OCI-LY7 (cell line): ENCODE measurements around the gene PCCA. TPM values are rescaled to one million over a fixed set of nuclear protein-coding genes. Genes with fewer than 3 reads are reported as not detected.

ENCODE experiments used
- BruUV-seq: library from RNA; stranded (reverse); fragments of 400-500 nt; replicated peaks from 2 replicates; lab custom pipeline; 2021; lab: Mats Ljungman, UMichigan
- CTCF ChIA-PET: fragments of 300-600 bp; sonication (Branson Sonifier 250); formaldehyde crosslinking; loops from one replicate; lab custom pipeline; 2022; ENCODE audit warnings: antibody characterized with exemption; ENCODE audit not compliant: unreplicated experiment; lab: Charles Lee
- POLR2A ChIA-PET: fragments of 300-600 bp; sonication (Branson Sonifier 250); formaldehyde crosslinking; loops from one replicate; lab custom pipeline; 2022; ENCODE audit warnings: antibody characterized with exemption; lab: Charles Lee
- DNase-seq: peaks from one replicate; pipeline ENCODE4 v3.0.0-alpha.2; 2015; ENCODE audit warnings: low spot score
- H2AFZ ChIP-seq: fragments of 200-600 bp; sonication (generic), shearing (Covaris generic); 2 replicates; pipeline ENCODE4 v1.6.1; 2014; ENCODE audit warnings: mild to moderate bottlenecking, antibody characterized with exemption, low read length, moderate library complexity
- H3K27ac ChIP-seq: fragments of 200-600 bp; sonication (generic); 2 replicates; pipeline ENCODE4 v1.5.1; 2014; ENCODE audit warnings: mixed run types, low read depth, mild to moderate bottlenecking, moderate library complexity, low read length, inconsistent platforms; ENCODE audit not compliant: poor library complexity, severe bottlenecking
- H3K36me3 ChIP-seq: fragments of 200-600 bp; sonication (generic); 2 replicates; pipeline ENCODE4 v1.6.1; 2014; ENCODE audit warnings: mild to moderate bottlenecking, antibody characterized with exemption, low read length, moderate library complexity, mixed read lengths; ENCODE audit not compliant: insufficient read depth
- H3K4me1 ChIP-seq: fragments of 200-600 bp; sonication (generic); 2 replicates; pipeline ENCODE4 v1.5.1; 2014; ENCODE audit warnings: mild to moderate bottlenecking, low read length; ENCODE audit not compliant: insufficient read depth, poor library complexity, severe bottlenecking
- H3K4me2 ChIP-seq: fragments of 200-600 bp; sonication (generic); 2 replicates; pipeline ENCODE4 v1.6.1; 2014; ENCODE audit warnings: mild to moderate bottlenecking, low read length
- H3K4me3 ChIP-seq: fragments of 200-600 bp; sonication (generic); 2 replicates; pipeline ENCODE4 v1.5.1; 2014; ENCODE audit warnings: mild to moderate bottlenecking, low read depth, low read length; ENCODE audit not compliant: poor library complexity, severe bottlenecking
- H3K79me2 ChIP-seq: fragments of 200-600 bp; sonication (generic); 2 replicates; pipeline ENCODE4 v1.6.1; 2016; ENCODE audit warnings: low read depth, mild to moderate bottlenecking, low read length, moderate library complexity, mixed read lengths; ENCODE audit not compliant: insufficient read depth
- H3K9me2 ChIP-seq: fragments of 200-600 bp; sonication (generic); 2 replicates; pipeline ENCODE4 v1.6.1; 2016; ENCODE audit warnings: mild to moderate bottlenecking, low read length, mixed read lengths; ENCODE audit not compliant: insufficient read depth
- H3K9me3 ChIP-seq: fragments of 200-600 bp; sonication (generic); 2 replicates; pipeline ENCODE4 v1.6.1; 2014; ENCODE audit warnings: mild to moderate bottlenecking, mixed run types, low read length, mixed read lengths
- H4K20me1 ChIP-seq: fragments of 200-600 bp; sonication (generic); 2 replicates; pipeline ENCODE4 v1.6.1; 2014; ENCODE audit warnings: mild to moderate bottlenecking, antibody characterized with exemption, low read length, moderate library complexity, mixed read lengths; ENCODE audit not compliant: insufficient read depth
- EZH2phosphoT487 ChIP-seq: fragments of 200-600 bp; sonication (generic); IDR thresholded peaks from 2 replicates; pipeline ENCODE4 v1.6.1; 2018; ENCODE audit warnings: low read depth, borderline replicate concordance, mild to moderate bottlenecking, mixed run types, antibody characterized with exemption, low read length, moderate library complexity, mixed read lengths
- intact Hi-C: fragments of 100-400 bp; cut with micrococcal nuclease; formaldehyde crosslinking; loops from one replicate; pipeline ENCODE4 v1.10.0; 2022; ENCODE audit not compliant: unreplicated experiment
- total RNA-seq, 2 experiments: library from RNA; depleted of rRNA in 1 of 2; stranded (reverse); fragments of >200 nt in 1 of 2; shearing (Covaris generic) in 1 of 2; gene quantifications; 2 replicates each; pipeline ENCODE4 v1.2.3, GENCODE V29; 2014 to 2022
- TF ChIP-seq, protein P1 (sequence below): fragments of 200-600 bp; sonication (generic); conservative IDR thresholded peaks from 2 replicates; pipeline ENCODE4 v1.5.1; 2014; ENCODE audit warnings: mild to moderate bottlenecking, antibody characterized with exemption, low read length, moderate library complexity, mixed read lengths

PCCA gene
- total RNA-seq, 2 experiments from 2014 or later, result 2.7 to 7.2 TPM

- H3K27ac ChIP-seq, result no peak overlapping the region
Observed at GRCh38 chr13:100506154-100506553, 417.3 kb downstream of the PCCA start.

DNA sequence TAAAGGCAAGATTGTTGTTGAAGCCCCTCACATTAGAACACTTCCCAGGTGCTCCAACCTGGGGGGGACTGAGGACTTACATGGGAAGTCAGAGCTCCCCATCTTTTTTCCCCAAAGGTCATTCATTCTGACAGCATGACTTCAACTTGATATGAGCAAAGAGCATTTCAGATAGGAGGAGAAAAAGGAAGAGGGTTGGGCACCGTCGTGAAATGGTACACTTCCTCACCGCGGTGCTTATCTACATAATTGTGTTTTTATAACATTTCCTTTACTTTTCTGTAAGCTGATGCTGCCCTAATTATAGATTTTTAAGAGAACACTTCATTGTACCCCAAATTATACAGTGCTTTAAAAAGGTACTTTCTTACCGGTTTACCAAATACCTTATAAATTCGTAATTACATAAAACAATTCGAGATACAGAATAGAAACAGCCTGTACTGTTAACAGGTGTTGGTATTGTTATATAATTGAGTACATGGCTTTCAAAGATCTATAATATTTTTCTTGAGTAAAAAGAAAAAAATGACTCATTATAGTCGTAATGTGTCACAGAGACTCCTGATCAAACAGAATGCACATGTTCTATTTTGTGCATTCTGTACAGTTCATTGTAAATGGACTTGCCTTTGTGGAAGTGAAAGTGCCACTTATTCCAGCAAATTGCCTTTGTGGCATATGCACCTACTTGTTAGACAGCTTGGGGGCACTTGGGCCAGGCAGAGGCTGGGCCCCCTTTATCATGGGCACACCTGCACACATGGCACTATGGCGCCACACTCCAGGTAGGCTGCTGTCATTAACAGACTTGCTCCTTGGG, 417.9 kb downstream of the PCCA start:
- Histone ChIP-seq H3K4me3 (no peak overlapping the region), H3K27ac (no peak overlapping the region), H2AFZ (no peak overlapping the region), H3K9me3 (no peaks in the 10 kb centered on the region), H3K4me2 (no peak overlapping the region), H3K36me3 (no peaks in the 10 kb centered on the region), H4K20me1 (no peaks in the 10 kb centered on the region), H3K9me2 (no peaks in the 10 kb centered on the region), H3K4me1 (no peaks in the 10 kb centered on the region), H3K79me2 (no peaks in the 10 kb centered on the region)
- BruUV-seq, result no TSS peak
- DNase-seq, result no peak
- TF ChIP-seq, protein P1, sequence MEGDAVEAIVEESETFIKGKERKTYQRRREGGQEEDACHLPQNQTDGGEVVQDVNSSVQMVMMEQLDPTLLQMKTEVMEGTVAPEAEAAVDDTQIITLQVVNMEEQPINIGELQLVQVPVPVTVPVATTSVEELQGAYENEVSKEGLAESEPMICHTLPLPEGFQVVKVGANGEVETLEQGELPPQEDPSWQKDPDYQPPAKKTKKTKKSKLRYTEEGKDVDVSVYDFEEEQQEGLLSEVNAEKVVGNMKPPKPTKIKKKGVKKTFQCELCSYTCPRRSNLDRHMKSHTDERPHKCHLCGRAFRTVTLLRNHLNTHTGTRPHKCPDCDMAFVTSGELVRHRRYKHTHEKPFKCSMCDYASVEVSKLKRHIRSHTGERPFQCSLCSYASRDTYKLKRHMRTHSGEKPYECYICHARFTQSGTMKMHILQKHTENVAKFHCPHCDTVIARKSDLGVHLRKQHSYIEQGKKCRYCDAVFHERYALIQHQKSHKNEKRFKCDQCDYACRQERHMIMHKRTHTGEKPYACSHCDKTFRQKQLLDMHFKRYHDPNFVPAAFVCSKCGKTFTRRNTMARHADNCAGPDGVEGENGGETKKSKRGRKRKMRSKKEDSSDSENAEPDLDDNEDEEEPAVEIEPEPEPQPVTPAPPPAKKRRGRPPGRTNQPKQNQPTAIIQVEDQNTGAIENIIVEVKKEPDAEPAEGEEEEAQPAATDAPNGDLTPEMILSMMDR, result no peak
- no peak for TF ChIP-seq EZH2phosphoT487
- CTCF ChIA-PET, result no interaction called here
- POLR2A ChIA-PET, result no interaction called here
- intact Hi-C loops, result no loop called here

More at GRCh38 chr13:100506154-100506553, 417.3 kb downstream of the PCCA start:
- ChIA-PET POLR2A (no interaction called here), CTCF (no interaction called here)
- no peak overlapping the region for H3K4me3 ChIP-seq
- H3K79me2 ChIP-seq, result no peaks in the 10 kb centered on the region
- H2AFZ ChIP-seq, result no peak overlapping the region
- no peak for DNase-seq
- no peaks in the 10 kb centered on the region for H3K9me2 ChIP-seq
- TF ChIP-seq, protein P1, result no peak
- TF ChIP-seq EZH2phosphoT487, result no peak
- H3K36me3 ChIP-seq, result no peaks in the 10 kb centered on the region
- H4K20me1 ChIP-seq, result no peaks in the 10 kb centered on the region
- no TSS peak for BruUV-seq
- H3K4me1 ChIP-seq, result no peaks in the 10 kb centered on the region
- intact Hi-C loops, result no loop called here
- no peak overlapping the region for H3K4me2 ChIP-seq
- no peaks in the 10 kb centered on the region for H3K9me3 ChIP-seq

GRCh38 chr13:100508455-100508854, 419.6 kb downstream of the PCCA start:
- ChIA-PET CTCF (no interaction called here), POLR2A (no interaction called here)
- Histone ChIP-seq H2AFZ (no peak overlapping the region), H3K79me2 (no peaks in the 10 kb centered on the region), H3K4me1 (no peaks in the 10 kb centered on the region), H3K9me2 (no peaks in the 10 kb centered on the region), H3K9me3 (no peaks in the 10 kb centered on the region), H3K27ac (no peak overlapping the region), H3K4me2 (no peak overlapping the region), H4K20me1 (no peaks in the 10 kb centered on the region), H3K4me3 (no peak overlapping the region), H3K36me3 (no peaks in the 10 kb centered on the region)
- TF ChIP-seq, protein P1, result no peak
- no peak for TF ChIP-seq EZH2phosphoT487
- no peak for DNase-seq
- no TSS peak for BruUV-seq
- intact Hi-C loops, result no loop called here
